ENCODE measurements around the gene TEX261.
"Not testable (repeated sequence)": the region's sequence is repeated elsewhere in the genome, so short reads cannot be mapped to it uniquely, and the experiment has no call there.

TEX261 gene

DNA sequence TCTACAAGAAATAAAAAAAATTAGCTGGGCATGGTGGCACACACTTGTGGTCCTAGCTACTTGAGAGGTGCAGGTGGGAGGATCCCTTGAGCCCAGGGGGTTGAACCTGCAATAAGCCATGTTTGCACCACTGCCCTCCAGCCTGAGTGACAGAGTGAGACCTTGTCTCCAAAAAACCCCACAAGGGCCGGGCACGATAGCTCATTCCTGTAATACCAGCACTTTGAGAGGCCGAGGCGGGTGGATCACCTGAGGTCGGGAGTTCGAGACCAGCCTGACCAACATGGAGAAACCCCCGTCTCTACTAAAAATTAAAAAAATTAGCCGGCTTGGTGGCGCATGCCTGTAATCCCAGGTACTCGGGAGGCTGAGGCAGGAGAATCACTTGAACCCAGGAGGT, 5.3 kb upstream of the TEX261 start:
- not testable (repeated sequence) for DNase-seq

DNA sequence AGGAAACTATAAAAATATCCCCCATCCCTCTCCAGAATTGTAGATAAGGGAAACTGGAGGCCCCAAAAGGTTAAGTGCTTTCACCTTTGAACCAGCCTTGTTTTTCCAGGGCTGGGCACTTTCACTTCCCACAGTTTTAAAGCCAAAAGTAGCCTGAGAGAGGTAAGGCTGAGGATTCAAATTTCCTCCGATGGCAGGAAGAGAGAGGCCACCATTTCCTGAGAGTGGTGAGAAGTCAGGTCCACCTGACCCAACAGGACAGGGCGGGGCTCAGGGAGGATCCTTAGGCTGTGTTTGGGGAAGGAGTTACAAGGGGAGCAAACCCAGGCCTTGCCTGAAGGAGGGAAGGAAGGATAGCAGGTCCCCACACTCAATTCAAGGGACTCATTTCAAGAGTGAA, 4.7 kb upstream of the TEX261 start:
- no peak for DNase-seq

DNA sequence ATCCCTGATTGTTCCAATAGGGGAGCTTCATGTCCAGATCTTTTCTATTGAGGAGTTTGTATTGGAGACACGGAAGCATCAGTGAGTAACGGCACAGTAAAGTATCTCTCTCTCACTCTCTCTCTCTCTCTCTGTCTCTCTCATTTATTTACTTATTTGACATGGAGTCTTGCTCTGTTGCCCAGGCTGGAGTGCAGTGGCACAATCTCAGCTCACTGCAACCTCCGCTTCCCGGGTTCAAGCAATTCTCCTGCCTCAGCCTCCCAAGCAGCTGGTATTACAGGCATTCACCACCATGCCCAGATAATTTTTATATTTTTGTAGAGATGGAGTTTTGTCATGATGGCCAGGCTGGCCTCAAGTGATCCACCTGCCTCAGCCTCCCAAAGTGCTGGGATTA, 4.2 kb upstream of the TEX261 start:
- DNase-seq: not testable (repeated sequence)

DNA sequence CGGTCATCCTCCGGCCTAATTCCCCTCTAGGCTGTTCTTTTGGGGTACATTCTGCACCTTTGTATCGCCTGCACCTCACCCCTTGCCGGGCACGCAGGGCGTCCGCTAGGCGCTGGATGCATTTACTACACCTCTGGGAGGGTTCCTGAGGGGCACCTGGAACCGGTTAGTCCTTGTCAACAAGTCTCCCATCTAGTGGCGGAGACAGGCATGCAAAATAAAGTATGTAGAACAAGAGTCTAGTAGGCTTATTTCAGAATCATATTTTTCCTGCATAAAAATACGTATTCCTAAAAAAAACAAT, 705 bp upstream of the TEX261 start:
- DNase-seq: no peak

DNA sequence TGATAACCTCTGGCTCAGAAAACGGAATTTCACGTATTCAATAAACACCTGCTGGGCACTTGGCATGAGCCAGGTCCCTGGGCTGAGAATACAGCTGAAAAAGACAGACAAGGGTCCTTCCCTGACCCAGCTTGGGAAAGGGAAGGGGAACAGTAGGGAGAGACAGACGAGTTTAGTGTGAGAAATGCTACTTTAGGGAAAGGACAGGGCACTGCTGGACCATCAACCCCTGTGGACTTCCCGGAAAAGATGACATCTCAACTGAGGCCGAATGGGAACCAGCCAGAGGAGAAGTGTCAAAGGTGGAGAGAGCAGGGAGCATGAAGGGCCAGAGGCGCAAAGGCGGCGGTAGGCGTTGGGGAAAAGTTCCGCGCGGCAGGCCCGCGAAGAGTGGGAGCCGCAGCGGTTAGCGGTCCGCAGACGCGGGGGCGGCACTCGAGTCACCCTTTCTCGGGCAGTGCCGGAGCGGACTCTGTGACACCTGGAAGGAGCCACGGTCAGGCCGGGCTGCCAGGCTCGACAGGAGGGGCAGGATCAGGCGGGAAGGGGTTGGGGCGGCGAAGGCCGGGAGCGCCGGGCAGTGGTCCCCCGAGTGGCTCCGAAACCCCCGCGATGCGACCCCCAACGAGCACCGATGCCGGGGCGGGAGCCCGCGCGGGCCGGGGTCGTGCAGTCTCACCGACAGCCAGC, 519 bp downstream of the TEX261 start:
- DNase-seq: peak; percentile 50

DNA sequence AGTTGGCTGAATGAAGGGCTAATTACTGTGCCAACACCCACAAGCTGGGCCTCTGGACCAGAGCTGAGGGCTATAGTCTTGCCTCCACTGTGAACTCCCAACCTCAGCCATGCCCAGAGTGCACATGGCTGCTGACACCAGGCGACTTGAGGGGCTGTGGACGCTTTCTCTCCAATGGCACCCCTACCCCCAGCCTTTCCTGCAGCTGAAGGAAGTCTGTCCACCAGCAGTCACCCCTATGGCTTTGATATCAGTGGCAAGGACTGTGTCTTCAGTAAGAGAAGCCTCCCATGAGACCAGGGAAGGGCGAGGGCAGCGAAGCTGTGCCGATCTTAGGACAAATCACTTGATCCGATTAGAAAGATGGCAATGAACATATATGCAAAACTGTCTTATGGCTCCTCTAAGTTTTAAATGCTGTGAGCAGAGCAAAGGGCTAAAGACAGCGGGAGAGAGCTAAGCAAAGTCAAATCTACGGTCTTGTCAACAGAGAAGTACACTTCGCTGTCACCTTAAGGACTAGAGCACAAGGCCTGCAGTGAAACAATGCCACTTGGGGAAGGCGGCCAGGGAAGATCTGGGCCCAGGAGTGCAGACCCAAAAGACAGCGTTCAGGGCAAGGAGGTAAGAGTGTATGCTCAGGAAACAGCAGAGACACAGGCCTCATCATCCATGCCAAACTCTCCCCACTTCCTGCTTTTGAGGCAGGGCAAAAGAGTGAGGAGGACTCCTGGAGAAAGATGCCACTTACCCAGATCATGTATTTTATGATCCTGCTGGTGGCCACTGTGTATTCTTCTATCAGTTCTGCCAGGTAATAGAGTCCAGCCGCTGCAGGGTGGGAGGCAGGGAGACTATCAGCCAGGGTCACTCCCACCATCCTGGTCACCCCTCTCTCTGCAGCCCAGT, 1.5 kb downstream of the TEX261 start:
- DNase-seq: no peak

DNA sequence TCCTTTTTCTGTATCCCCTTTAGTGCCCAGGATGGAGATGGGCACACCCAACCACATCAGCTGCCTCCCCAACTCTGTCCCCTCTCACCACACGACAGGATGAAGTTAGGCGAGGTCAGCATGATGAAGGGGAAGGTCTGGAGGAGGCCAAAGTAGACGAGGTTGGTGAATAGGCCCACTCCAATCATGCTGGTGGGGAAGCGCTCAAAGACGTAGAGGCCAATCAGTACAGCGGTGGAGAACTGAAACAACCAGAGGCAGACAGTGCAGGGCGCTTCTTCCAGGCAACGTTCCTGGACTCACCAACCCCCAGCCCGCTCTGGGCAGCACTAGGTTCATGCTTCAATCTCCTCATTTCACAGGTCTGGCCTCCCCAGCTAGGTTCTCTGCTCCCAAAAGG, 2.9 kb downstream of the TEX261 start:
- no peak for DNase-seq

DNA sequence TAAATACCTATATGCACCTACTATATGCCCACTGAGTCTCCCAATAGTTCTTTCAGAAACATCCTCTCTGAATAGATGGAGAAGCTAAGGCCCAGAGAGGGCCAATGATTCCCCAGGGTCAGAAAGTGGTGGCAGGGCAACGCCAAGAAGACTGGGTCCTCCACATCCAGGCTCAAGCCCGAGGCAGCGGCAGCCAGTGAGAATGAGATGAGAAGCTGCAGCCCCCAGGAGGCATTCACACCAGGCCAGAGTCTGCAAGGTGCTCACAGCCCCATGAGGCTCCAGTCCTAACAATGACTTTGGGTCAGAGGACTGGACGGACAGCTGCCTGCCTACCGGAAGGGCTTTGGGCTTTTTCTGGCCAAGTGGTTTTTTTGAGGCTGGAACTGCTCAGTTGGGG, 3.5 kb downstream of the TEX261 start:
- no peak for DNase-seq

DNA sequence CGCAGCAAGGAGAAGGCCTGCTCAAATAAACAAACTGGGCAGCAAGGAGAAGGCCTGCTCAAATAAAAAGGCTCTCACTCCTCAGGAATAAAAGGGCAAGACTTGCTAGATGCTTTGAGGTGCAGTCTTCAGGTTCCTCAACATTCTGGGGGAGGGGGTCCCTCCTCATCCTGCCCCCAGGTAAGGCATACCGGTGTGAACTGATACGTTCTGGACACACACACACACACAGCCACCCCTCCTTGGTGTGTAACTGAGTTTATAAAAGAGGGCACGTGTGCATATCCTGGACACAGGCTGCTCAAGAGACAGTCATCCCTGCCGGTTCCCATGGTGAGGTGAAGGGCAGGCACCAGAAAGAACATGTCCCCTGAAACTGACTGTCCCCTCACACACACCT, 4.5 kb downstream of the TEX261 start:
- no peak for DNase-seq

DNA sequence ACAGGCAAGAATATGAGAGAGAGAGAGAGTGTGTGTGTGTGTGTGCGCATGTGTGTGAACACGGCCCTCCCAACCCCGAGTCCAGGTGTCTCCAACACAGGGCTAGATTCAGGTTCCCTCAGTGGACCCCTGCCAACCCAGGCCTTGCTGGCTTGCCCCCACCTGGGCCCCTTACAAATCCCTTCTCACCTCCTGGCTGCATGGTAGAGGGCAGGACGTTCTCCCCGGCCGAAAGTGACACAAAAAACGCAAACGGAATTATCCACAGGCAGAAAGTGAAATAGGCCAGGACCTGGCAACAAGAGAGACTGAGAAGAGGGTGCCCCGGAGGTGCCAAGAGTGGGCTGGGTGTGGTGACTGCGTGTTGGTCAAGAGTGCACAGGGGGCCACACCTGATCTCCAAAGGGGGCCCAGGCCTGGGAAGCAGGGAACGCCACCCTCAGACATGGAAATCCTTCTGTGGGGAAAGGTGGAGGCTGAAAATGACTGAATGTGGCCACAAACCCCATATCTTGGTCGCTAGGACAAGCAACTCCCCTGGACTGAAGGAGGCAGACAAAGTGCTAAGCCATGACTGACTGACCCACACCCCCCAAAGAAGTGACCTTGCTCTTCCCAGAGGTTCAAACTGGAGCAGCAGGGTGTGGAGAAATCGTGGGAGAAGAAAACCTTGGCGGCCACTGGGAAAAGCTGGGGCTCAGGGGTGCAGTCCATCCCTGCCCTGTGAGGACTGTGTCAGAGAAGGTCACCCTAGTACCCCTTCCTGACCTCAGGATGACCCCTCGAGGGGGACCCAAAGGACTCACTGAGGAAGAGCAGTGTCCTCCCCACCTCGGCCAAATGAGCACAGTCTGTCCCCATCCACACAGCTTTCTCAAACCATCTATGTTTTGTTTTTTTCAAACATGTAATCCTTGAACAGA, 5.7 kb downstream of the TEX261 start:
- DNase-seq: no peak

DNA sequence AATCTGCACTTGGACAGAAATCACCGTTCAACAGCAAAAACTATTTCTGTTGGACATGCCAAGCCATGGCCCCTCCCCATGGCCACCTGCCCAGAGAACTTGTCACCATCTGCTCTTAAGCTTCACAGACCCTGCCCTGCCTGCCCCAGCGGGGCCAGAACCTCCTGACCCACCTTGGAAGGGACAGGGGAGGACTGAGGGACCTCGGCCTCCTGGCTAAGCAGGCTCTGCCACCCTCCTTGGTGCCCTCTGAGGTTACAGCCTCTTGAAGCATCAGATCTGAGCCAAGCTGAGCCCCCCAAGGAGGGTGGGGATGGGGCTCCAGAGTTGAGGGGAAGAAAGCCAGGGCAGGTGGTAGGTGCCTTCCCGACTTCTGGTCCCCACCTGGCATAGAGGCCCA, 6.5 kb downstream of the TEX261 start:
- no peak for DNase-seq

DNA sequence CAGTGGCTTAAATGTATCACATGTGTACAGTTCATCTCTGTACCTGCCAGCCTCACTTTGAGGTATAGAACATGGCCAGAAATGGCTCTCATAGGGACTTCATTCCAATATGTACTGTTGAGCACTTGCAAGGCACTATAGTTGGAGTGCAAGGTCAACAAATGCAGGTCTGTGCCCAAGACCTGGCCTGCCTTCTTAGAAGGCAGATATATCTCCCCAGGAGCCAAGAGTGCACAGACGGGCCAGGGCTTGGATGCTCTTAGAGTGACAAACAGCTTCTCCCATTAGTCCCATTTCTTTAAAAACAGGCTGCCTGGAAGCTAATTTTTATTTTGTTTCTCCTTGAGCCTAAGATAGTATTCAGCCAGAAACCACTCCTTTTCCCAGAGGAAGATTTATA, 7.3 kb downstream of the TEX261 start:
- no peak for DNase-seq

DNA sequence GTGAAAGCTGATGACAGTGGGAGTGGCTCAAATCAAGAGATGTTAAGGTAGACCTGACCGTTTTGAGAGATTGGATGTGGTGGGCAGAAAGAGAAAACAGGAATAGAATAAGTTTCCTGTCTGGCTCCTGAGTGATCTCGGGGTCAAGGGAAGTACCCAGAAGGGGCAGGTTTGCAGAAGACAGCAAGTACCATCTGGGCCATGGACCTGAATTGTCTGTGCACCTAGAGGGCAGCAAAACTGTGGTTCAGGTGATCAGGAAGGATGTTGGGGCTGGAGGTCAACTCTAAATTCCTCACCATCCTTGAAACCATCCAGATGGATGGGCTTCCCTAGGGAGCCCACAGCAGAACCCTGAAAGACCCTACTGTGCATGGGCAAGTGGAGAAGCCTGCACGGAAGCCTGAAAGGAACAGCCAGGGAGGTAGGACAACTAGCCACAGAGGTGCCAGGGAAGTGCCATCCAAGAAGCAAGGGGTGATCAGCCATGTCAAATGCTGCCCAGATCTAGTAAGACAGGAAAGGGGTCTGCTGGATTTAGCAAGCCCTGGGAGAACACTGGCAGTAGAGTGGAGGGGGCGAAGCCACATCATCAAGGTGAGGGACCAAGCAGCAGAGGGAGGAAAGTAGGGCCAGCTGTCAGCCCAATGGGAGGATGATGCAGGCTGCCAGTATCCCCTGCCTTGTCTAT, 8.0 kb downstream of the TEX261 start:
- DNase-seq: no peak

DNA sequence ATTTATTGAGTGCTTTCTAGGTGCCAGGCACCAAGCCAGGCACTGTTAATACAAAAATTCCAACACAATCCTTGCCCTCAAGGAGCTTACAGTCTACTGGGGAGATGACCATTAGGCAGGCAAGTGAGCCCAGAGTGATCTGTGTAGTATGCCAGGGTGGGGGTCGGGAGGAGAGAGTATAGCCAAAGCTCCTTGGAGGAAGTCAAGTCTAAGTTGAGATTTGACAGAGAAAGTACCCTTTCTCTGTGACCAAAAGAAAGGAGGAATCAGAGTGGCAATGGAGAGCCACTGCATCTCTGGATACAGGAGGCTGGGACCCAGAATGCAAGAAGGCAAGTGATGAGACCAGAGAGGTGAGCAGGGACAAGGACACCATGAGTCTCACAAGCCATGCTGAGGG, 8.7 kb downstream of the TEX261 start:
- DNase-seq: no peak

DNA sequence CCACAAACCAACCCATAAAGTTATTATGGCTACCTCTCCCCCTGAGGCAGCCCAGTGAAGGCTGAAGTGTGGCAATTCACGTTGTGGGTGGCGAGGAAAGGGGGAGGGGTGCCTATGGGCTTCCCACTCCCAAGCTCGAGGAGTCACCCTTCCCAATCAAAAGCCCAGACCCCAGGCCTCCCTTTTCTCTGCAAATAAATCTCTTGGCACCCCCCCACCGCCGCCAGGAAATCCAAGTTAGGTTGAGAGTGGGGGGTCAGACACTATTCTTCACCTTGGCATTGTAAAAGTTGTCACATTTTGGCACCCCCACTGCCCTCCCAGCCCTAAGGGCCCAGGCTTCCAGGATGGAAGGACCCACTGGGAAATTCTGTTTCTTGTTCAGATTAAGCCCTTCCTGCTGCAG, 9.4 kb downstream of the TEX261 start:
- no peak for DNase-seq

DNA sequence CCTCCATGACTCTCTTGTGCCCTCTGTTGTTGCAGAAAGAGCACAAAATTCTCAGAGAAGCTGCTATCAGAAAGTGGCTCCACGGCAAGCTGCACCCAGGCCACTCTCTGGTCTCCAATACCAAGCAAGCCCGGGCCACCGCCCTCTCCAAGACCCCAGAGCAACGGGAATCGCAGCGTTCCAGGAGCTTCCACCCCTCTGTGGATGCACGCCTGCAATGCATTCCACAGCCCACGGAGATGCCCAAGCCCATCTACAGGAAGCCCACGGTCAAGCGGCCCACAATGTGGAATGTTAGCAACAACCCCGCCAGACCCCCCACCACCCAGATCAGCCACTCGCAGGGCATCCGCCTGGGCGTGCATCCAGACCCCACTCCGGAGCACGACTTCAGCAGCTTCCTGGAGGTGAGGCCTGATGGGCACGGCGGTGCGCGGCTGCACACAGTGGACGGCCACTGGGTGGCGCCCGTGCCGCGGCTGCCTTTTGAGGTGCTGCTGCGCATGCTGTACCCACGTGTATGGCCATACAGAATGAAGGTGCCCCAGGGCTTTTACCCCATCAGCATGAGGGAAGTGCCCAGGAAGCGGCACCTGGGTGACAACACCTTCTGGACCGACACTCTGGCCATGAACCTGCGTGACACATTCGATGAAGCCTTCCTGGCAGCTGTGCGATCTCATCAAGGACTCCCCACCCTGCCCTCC, 9.9 kb downstream of the TEX261 start:
- DNase-seq: peak; percentile 52

DNA sequence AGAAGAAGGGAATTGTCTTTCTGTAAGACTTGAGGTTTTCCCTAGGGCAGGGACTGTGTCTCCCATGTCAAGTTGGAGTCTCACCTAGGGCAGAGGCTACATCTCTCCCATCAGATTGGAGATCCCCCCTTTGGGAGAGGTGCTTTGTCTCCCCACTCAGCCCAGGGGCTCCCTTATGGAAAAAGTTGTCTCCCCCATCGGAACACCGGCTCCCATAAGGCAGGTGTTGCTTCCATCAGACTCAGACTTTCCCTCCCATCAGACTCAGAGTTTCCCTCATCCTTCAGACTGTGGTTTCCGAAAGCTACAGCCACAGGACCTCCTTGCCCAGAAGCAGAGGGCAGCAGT, 10.5 kb downstream of the TEX261 start:
- DNase-seq: no peak

DNA sequence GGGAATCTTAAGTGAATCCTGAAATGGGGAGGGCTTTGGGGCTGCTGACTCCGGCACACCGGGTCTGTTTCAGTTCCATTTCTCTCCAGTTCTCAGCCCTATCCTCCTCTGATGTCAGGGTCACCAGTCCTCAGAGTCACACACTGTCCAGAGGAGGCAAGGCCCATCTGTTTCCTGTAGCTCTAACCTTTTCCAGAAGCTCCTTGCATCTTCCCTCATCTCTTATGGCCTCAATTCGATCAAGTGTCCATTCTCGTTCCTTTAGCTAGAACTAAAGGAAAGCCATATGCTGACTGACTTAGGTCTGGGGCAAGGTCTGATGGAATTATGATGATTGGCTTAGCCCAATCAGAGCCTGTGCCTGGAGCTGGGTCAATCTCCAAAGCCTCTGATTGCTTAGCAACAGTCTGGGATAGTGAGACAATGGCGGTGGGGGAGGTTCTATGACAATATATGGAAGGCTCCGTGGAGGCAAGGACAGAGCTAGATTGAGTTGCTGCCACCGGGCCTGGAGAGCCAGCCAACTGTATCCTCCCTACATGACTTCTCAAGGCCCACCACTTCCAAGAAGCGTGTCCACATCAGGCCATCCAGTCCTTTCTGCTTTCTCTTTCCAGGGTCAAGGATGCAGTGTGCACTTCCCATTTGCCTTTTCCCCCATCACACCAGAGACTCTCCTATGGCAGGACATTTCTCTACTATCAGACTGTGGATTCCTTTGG, 11.0 kb downstream of the TEX261 start:
- no peak for DNase-seq

DNA sequence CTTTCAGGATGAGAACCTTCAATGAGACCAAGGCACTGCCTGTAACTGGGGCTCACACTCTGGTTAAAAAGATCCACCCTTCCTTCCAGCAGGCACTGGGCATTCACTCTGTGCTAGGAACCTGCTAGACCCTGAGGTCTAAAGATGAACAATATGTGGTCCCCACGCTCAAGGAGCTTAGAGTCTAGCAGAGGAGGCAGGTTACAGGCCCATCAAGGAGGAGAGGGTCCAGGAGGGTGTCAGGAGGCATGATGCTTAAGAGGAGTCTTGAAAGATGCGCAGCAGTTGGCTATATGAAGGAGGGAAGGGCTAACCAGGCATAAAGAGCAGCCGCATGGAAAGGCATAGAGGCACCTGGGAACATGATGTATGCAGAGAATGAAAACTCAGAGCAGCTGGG, 11.7 kb downstream of the TEX261 start:
- no peak for DNase-seq

DNA sequence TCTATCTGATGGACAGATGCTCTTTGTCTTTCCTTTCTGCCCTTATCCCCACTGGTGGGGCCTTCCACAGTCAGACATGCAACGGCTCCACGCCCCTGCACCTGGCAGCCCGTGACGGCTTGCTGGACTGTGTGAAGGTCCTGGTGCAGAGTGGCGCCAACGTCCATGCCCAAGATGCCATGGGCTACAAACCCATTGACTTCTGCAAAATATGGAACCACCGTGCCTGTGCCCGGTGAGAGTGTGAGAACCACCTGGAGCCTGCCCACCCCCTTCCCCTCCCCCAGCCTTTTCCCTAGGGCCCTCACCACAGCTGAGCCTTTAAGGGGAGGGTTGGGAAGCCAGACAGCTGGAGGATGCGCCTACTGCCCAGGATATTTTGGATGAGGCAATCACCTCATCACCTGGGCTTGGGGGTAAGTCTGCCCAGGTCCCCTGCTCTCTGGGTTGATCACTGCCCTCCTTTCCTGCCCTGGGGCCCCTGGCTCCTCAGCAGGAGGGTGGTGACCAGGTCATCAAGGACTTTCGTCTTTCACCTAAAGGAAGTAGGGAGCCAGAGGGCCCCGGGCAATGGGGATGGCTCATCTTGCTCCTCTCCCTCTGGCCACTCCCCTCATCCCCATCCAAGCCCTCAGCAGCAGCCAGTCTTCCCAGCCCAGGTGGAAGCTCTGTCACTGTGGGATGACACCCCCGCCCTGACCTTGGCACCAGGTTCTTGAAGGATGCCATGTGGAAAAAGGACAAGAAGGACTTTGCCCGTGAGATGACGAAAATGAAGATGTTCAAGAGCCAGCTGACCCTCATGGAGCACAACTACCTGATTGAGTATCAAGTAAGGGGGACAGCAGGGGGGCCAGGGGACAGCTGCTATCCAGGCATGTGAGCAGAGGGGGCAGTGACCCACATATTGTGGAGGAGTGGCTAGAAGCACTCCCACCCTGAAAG, 12.5 kb downstream of the TEX261 start:
- DNase-seq: no peak
